ENCODE results near the gene EMC8. TPM values are rescaled to one million over a fixed set of nuclear protein-coding genes. Genes with fewer than 3 reads are reported as not detected.

EMC8 gene
- total RNA-seq, 2 donors from 2014 or later, result 60.1 to 67.6 TPM

GRCh38 chr16:85824161-85825135 lies 25.1 kb upstream of the EMC8 start:
- peaks cover 19% of the 10 kb centered on the region for H3K27me3 Mint-ChIP-seq (ENCODE audit: insufficient read depth)
- H3K4me3 Mint-ChIP-seq, result no peak overlapping the region
- Histone ChIP-seq H3K4me1 (ENCODE audit: control insufficient read depth, insufficient read depth, low read length) (no peaks in the 10 kb centered on the region), H3K9me3 (ENCODE audit: control insufficient read depth, low read length) (no peaks in the 10 kb centered on the region), H3K36me3 (ENCODE audit: control insufficient read depth, insufficient read depth, low read length) (no peaks in the 10 kb centered on the region), H3K4me3 (ENCODE audit: low read length) (no peak overlapping the region), H3K9ac (ENCODE audit: extremely low read depth, low read length, poor library complexity, severe bottlenecking) (no peak overlapping the region), H3K27ac (ENCODE audit: low read depth, low read length) (no peak overlapping the region), H3K27me3 (ENCODE audit: control insufficient read depth, insufficient read depth, low read length, poor library complexity, severe bottlenecking) (peaks cover 18% of the 10 kb centered on the region)
- DNase-seq, result no peak
- no peaks in the 10 kb centered on the region for H3K9me3 Mint-ChIP-seq
- no peak for TF ChIP-seq CTCF (conservative IDR thresholded peaks at IDR 0.05)
- no peak overlapping the region for H3K27ac Mint-ChIP-seq
- WGBS, 2 experiments (ENCODE audit: insufficient coverage in 1 of 2, insufficient read length in 1 of 2), result 89 to 92% methylated on average over 15 to 20 of the region's 20 CpGs
- H3K4me1 Mint-ChIP-seq, result no peaks in the 10 kb centered on the region
- H3K36me3 Mint-ChIP-seq (ENCODE audit: low read depth), result no peaks in the 10 kb centered on the region

GRCh38 chr16:85823328-85823920 lies 24.1 kb upstream of the EMC8 start:
- Histone ChIP-seq H3K27me3 (ENCODE audit: control insufficient read depth, insufficient read depth, low read length, poor library complexity, severe bottlenecking) (peaks cover 24% of the 10 kb centered on the region), H3K36me3 (ENCODE audit: control insufficient read depth, insufficient read depth, low read length) (no peaks in the 10 kb centered on the region), H3K9ac (ENCODE audit: extremely low read depth, low read length, poor library complexity, severe bottlenecking) (no peak overlapping the region), H3K9me3 (ENCODE audit: control insufficient read depth, low read length) (no peaks in the 10 kb centered on the region), H3K4me3 (ENCODE audit: low read length) (no peak overlapping the region), H3K4me1 (ENCODE audit: control insufficient read depth, insufficient read depth, low read length) (no peaks in the 10 kb centered on the region), H3K27ac (ENCODE audit: low read depth, low read length) (no peak overlapping the region)
- Mint-ChIP-seq H3K27ac (no peak overlapping the region), H3K4me1 (no peaks in the 10 kb centered on the region), H3K9me3 (no peaks in the 10 kb centered on the region), H3K4me3 (no peak overlapping the region), H3K36me3 (ENCODE audit: low read depth) (no peaks in the 10 kb centered on the region), H3K27me3 (ENCODE audit: insufficient read depth) (peaks cover 27% of the 10 kb centered on the region)
- WGBS, 2 experiments (ENCODE audit: insufficient coverage in 1 of 2, insufficient read length in 1 of 2), result 90% methylated on average over 1 of the region's 1 CpG
- no peak for DNase-seq
- TF ChIP-seq CTCF (conservative IDR thresholded peaks at IDR 0.05), result no peak

- Mint-ChIP-seq H3K27ac (peak overlapping the region; percentile 30), H3K4me3 (no peak overlapping the region), H3K36me3 (ENCODE audit: low read depth) (no peaks in the 10 kb centered on the region), H3K27me3 (ENCODE audit: insufficient read depth) (peaks cover 31% of the 10 kb centered on the region), H3K4me1 (no peaks in the 10 kb centered on the region), H3K9me3 (no peaks in the 10 kb centered on the region)
- H3K4me3 ChIP-seq (ENCODE audit: low read length), result no peak overlapping the region
- 96 to 99% methylated on average over 10 to 12 of the region's 12 CpGs for WGBS, 2 experiments (ENCODE audit: insufficient coverage in 1 of 2, insufficient read length in 1 of 2)
- H3K27me3 ChIP-seq (ENCODE audit: control insufficient read depth, insufficient read depth, low read length, poor library complexity, severe bottlenecking), result peaks cover 24% of the 10 kb centered on the region
- DNase-seq, result no peak
- H3K27ac ChIP-seq (ENCODE audit: low read depth, low read length), result no peak overlapping the region
- H3K36me3 ChIP-seq (ENCODE audit: control insufficient read depth, insufficient read depth, low read length), result no peaks in the 10 kb centered on the region
- H3K9me3 ChIP-seq (ENCODE audit: control insufficient read depth, low read length), result no peaks in the 10 kb centered on the region
- H3K9ac ChIP-seq (ENCODE audit: extremely low read depth, low read length, poor library complexity, severe bottlenecking), result no peak overlapping the region
- no peaks in the 10 kb centered on the region for H3K4me1 ChIP-seq (ENCODE audit: control insufficient read depth, insufficient read depth, low read length)
- TF ChIP-seq CTCF (conservative IDR thresholded peaks at IDR 0.05), result no peak
These were observed 22.8 kb upstream of the EMC8 start for GRCh38 chr16:85822145-85822544.

Measured in endodermal cell (in vitro differentiated cells).